ENCODE data around the gene HLA-E.
"Not testable (repeated sequence)": the region's sequence is repeated elsewhere in the genome, so short reads cannot be mapped to it uniquely, and the experiment has no call there.

DNA sequence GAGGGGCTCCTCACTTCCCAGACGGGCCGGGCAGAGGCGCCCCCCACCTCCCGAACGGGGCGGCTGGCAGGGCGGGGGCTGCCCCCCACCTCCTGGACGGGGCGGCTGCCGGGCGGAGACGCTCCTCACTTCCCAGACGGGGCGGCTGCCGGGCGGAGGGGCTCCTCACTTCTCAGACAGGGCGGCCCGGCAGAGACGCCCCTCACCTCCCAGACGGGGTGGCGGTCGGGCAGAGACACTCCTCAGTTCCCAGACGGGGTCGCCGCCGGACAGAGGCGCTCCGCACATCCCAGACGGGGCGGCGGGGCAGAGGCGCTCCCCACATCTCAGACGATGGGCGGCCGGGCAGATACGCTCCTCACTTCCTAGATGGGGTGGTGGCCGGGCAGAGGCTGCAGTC is 9.4 kb downstream of the HLA-E start:
- not testable (repeated sequence) for TF ChIP-seq RBAK (CRISPR knock-in tag; IDR thresholded peaks at IDR 0.05); ZNF274 (CRISPR knock-in tag; IDR thresholded peaks at IDR 0.05); CBX1 (IDR thresholded peaks at IDR 0.05; ENCODE audit: low read depth)
- TF ChIP-seq, protein P1, sequence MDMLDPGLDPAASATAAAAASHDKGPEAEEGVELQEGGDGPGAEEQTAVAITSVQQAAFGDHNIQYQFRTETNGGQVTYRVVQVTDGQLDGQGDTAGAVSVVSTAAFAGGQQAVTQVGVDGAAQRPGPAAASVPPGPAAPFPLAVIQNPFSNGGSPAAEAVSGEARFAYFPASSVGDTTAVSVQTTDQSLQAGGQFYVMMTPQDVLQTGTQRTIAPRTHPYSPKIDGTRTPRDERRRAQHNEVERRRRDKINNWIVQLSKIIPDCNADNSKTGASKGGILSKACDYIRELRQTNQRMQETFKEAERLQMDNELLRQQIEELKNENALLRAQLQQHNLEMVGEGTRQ (IDR thresholded peaks at IDR 0.05; ENCODE audit: low read depth, low read length) = not testable (repeated sequence)
- TF ChIP-seq, protein P1 (CRISPR knock-in tag; IDR thresholded peaks at IDR 0.05; ENCODE audit: borderline replicate concordance) = not testable (repeated sequence)
